ENCODE results near the gene ZBED1. TPM values are rescaled to one million over a fixed set of nuclear protein-coding genes. Genes with fewer than 3 reads are reported as not detected.
"Not testable (repeated sequence)": the region's sequence is repeated elsewhere in the genome, so short reads cannot be mapped to it uniquely, and the experiment has no call there.

ZBED1 gene
- total and polyA plus RNA-seq, 9 of the 15 experiments (the other 6 are each of a cell fraction or from before 2014, with no cell fraction given) = 0.61 to 27.6 (median 13.9) TPM

GRCh38 chrX:2469852-2470251, 30.9 kb downstream of the ZBED1 start:
- ATAC-seq; CTCF ChIA-PET (ENCODE audit: low intra/inter-chr PET ratio); H3K9ac ChIP-seq (ENCODE audit: insufficient read depth in 1 of 2, low read depth in 2 of 2, low read length in 2 of 2); H3K4me2 ChIP-seq (ENCODE audit: insufficient read depth, low read length); H4K20me1 ChIP-seq (replicated peaks; ENCODE audit: control insufficient read depth, insufficient read depth, low read length); H3K9me3 ChIP-seq (replicated peaks; ENCODE audit: control insufficient read depth, insufficient read depth, low read depth, low read length); intact Hi-C loops (cut with micrococcal nuclease); POLR2A ChIA-PET; DNase-seq (ENCODE audit: extremely low read depth in 1 of 4, low spot score in 3 of 4); H3K27ac ChIP-seq (ENCODE audit: extremely low read depth, low read depth, low read length); BruUV-seq (replicated peaks); H3K27me3 ChIP-seq (ENCODE audit: control insufficient read depth in 2 of 2, insufficient read depth in 2 of 2, low read length in 2 of 2); H3K79me2 ChIP-seq (ENCODE audit: control insufficient read depth, insufficient read depth, low read length); H3K4me3 ChIP-seq; H3K36me3 ChIP-seq (ENCODE audit: control insufficient read depth, insufficient read depth, low read length); FAIRE-seq; H3K4me1 ChIP-seq (replicated peaks in 1 of 2; ENCODE audit: control insufficient read depth in 2 of 2, insufficient read depth in 2 of 2, low read length in 2 of 2); H3K9me1 ChIP-seq (ENCODE audit: control insufficient read depth, insufficient read depth, low read length); H2AFZ ChIP-seq (ENCODE audit: low read depth, low read length): not testable (repeated sequence)
- TF ChIP-seq BCOR (IDR thresholded peaks at IDR 0.05) (peak; percentile 59), ZNF146 (CRISPR knock-in tag; IDR thresholded peaks at IDR 0.05; ENCODE audit: unreplicated experiment) (peak; percentile 97), RBM25 (IDR thresholded peaks at IDR 0.05; ENCODE audit: low read depth, low read length, severe bottlenecking) (peak; percentile 51)
- in situ Hi-C loops (cut with MboI) = loop anchor here (10.0 kb wide), 1 partner anchor 805 kb away; no protein-coding TSS in a partner anchor
- WGBS (ENCODE audit: insufficient coverage, low coverage, missing lambda C conversion rate) = 52% methylated on average over 2 of the region's 4 CpGs

GRCh38 chrX:2469196-2469685, 31.5 kb downstream of the ZBED1 start:
- in situ Hi-C loops (cut with MboI) (loop anchor here (10.0 kb wide), 1 partner anchor 804 kb away; no protein-coding TSS in a partner anchor), intact Hi-C loops (cut with micrococcal nuclease) (no loop called here)
- Histone ChIP-seq H3K4me2 (ENCODE audit: insufficient read depth, low read length) (no peak overlapping the region), H3K9me3 (replicated peaks; ENCODE audit: control insufficient read depth, insufficient read depth, low read depth, low read length) (no peaks in the 10 kb centered on the region), H3K4me1 (replicated peaks in 1 of 2; ENCODE audit: control insufficient read depth in 2 of 2, insufficient read depth in 2 of 2, low read length in 2 of 2) (no peaks in the 10 kb centered on the region; a peak in 2 of 5 replicates), H3K36me3 (ENCODE audit: control insufficient read depth, insufficient read depth, low read length) (no peaks in the 10 kb centered on the region), H3K9me1 (ENCODE audit: control insufficient read depth, insufficient read depth, low read length) (no peaks in the 10 kb centered on the region), H3K27me3 (ENCODE audit: control insufficient read depth in 2 of 2, insufficient read depth in 2 of 2, low read length in 2 of 2) (no peaks in the 10 kb centered on the region), H4K20me1 (replicated peaks; ENCODE audit: control insufficient read depth, insufficient read depth, low read length) (no peaks in the 10 kb centered on the region), H2AFZ (ENCODE audit: low read depth, low read length) (no peak overlapping the region), H3K27ac (ENCODE audit: extremely low read depth, low read depth, low read length) (no peak overlapping the region), H3K79me2 (ENCODE audit: control insufficient read depth, insufficient read depth, low read length) (peaks cover 8% of the 10 kb centered on the region; the same call in 2 of the 3 replicates), H3K4me3 (no peak overlapping the region), H3K9ac (ENCODE audit: insufficient read depth in 1 of 2, low read depth in 2 of 2, low read length in 2 of 2) (no peak overlapping the region)
- ChIA-PET CTCF (ENCODE audit: low intra/inter-chr PET ratio) (no interaction called here), POLR2A (no interaction called here)
- no peak for DNase-seq (ENCODE audit: extremely low read depth in 1 of 4, low spot score in 3 of 4)
- 65% methylated on average over 17 of the region's 22 CpGs for WGBS (ENCODE audit: insufficient coverage, low coverage, missing lambda C conversion rate)
- no peak for ATAC-seq
- BruUV-seq (replicated peaks) = no TSS peak
- FAIRE-seq = no peak
- peak in 1 of 2 experiments; percentile 94 for TF ChIP-seq NCOA2 (IDR thresholded peaks at IDR 0.05; ENCODE audit: partially characterized antibody in 2 of 2)
- peak; percentile 76 for TF ChIP-seq NFIC (IDR thresholded peaks at IDR 0.05)
- TF ChIP-seq ZNF280A (IDR thresholded peaks at IDR 0.05; ENCODE audit: low read depth, partially characterized antibody) = no peak
- TF ChIP-seq TBP (optimal IDR thresholded peaks at IDR 0.05; ENCODE audit: low read depth, low read length) = no peak
- TF ChIP-seq ID3 (CRISPR knock-in tag; IDR thresholded peaks at IDR 0.05) = no peak
- no peak for TF ChIP-seq ID3 (tag; IDR thresholded peaks at IDR 0.05)
- TF ChIP-seq ZBTB17 (CRISPR knock-in tag; IDR thresholded peaks at IDR 0.05) = no peak
- TF ChIP-seq ZEB2 (IDR thresholded peaks at IDR 0.05) = no peak
- TF ChIP-seq ZNF184 (CRISPR knock-in tag; IDR thresholded peaks at IDR 0.05) = no peak
- TF ChIP-seq SLC30A9 (CRISPR knock-in tag; IDR thresholded peaks at IDR 0.05) = no peak
